ENCODE data around the gene SPAG17. TPM values are rescaled to one million over a fixed set of nuclear protein-coding genes. Genes with fewer than 3 reads are reported as not detected.

SPAG17 gene
- total and polyA plus RNA-seq, 2 experiments from 2014 or later, result 0.36 to 1.7 TPM

GRCh38 chr1:118144684-118145083 is 40.3 kb downstream of the SPAG17 start:
- Histone ChIP-seq H3K9me3 (ENCODE audit: low read depth) (no peaks in the 10 kb centered on the region), H4K20me1 (ENCODE audit: insufficient read depth, poor library complexity, severe bottlenecking) (no peaks in the 10 kb centered on the region), H3K27me3 (no peaks in the 10 kb centered on the region), H3K4me1 (ENCODE audit: insufficient read depth) (peaks cover 6% of the 10 kb centered on the region), H3K4me3 (no peak overlapping the region), H3K27ac (no peak overlapping the region), H2AFZ (no peak overlapping the region), H3K9me2 (replicated peaks; ENCODE audit: insufficient read depth) (no peaks in the 10 kb centered on the region), H3K36me3 (replicated peaks; ENCODE audit: insufficient read depth, low read depth) (no peaks in the 10 kb centered on the region), H3K4me2 (no peak overlapping the region), H3K79me2 (no peaks in the 10 kb centered on the region)
- 62% methylated on average over 7 of the region's 7 CpGs for WGBS (ENCODE audit: low lambda C conversion rate, missing lambda C conversion rate)
- TF ChIP-seq EZH2 (IDR thresholded peaks at IDR 0.05; ENCODE audit: borderline replicate concordance) (no peak), CTCF (IDR thresholded peaks at IDR 0.05; ENCODE audit: poor library complexity) (no peak), EZH2phosphoT487 (IDR thresholded peaks at IDR 0.05; ENCODE audit: low read depth, severe bottlenecking, unreplicated experiment) (no peak)
- no peak for DNase-seq (ENCODE audit: low spot score)

GRCh38 chr1:118143831-118144230 is 41.2 kb downstream of the SPAG17 start:
- Histone ChIP-seq H3K27me3 (no peaks in the 10 kb centered on the region), H3K27ac (no peak overlapping the region), H3K36me3 (replicated peaks; ENCODE audit: insufficient read depth, low read depth) (no peaks in the 10 kb centered on the region), H2AFZ (no peak overlapping the region), H3K9me3 (ENCODE audit: low read depth) (no peaks in the 10 kb centered on the region), H3K9me2 (replicated peaks; ENCODE audit: insufficient read depth) (no peaks in the 10 kb centered on the region), H3K79me2 (no peaks in the 10 kb centered on the region), H3K4me1 (ENCODE audit: insufficient read depth) (peaks cover 6% of the 10 kb centered on the region), H4K20me1 (ENCODE audit: insufficient read depth, poor library complexity, severe bottlenecking) (no peaks in the 10 kb centered on the region), H3K4me3 (no peak overlapping the region), H3K4me2 (no peak overlapping the region)
- 93% methylated on average over 2 of the region's 2 CpGs for WGBS (ENCODE audit: low lambda C conversion rate, missing lambda C conversion rate)
- no peak for DNase-seq (ENCODE audit: low spot score)
- no peak for TF ChIP-seq EZH2phosphoT487 (IDR thresholded peaks at IDR 0.05; ENCODE audit: low read depth, severe bottlenecking, unreplicated experiment)
- TF ChIP-seq CTCF (IDR thresholded peaks at IDR 0.05; ENCODE audit: poor library complexity), result no peak
- no peak for TF ChIP-seq EZH2 (IDR thresholded peaks at IDR 0.05; ENCODE audit: borderline replicate concordance)

- H3K4me1 ChIP-seq (ENCODE audit: insufficient read depth), result peaks cover 6% of the 10 kb centered on the region
- no peaks in the 10 kb centered on the region for H4K20me1 ChIP-seq (ENCODE audit: insufficient read depth, poor library complexity, severe bottlenecking)
- H3K27ac ChIP-seq, result no peak overlapping the region
- no peaks in the 10 kb centered on the region for H3K27me3 ChIP-seq
- no peaks in the 10 kb centered on the region for H3K36me3 ChIP-seq (replicated peaks; ENCODE audit: insufficient read depth, low read depth)
- DNase-seq (ENCODE audit: low spot score), result no peak
- TF ChIP-seq EZH2phosphoT487 (IDR thresholded peaks at IDR 0.05; ENCODE audit: low read depth, severe bottlenecking, unreplicated experiment) (no peak), EZH2 (IDR thresholded peaks at IDR 0.05; ENCODE audit: borderline replicate concordance) (no peak), CTCF (IDR thresholded peaks at IDR 0.05; ENCODE audit: poor library complexity) (no peak)
- H3K4me3 ChIP-seq, result no peak overlapping the region
- no peak overlapping the region for H3K4me2 ChIP-seq
- no peaks in the 10 kb centered on the region for H3K9me3 ChIP-seq (ENCODE audit: low read depth)
- no peak overlapping the region for H2AFZ ChIP-seq
- no peaks in the 10 kb centered on the region for H3K9me2 ChIP-seq (replicated peaks; ENCODE audit: insufficient read depth)
- H3K79me2 ChIP-seq, result no peaks in the 10 kb centered on the region
- 88% methylated on average over 1 of the region's 1 CpG for WGBS (ENCODE audit: low lambda C conversion rate, missing lambda C conversion rate)
Observed at GRCh38 chr1:118143121-118143520, 41.9 kb downstream of the SPAG17 start.

- peaks cover 5% of the 10 kb centered on the region for H3K4me1 ChIP-seq (ENCODE audit: insufficient read depth)
- H4K20me1 ChIP-seq (ENCODE audit: insufficient read depth, poor library complexity, severe bottlenecking), result no peaks in the 10 kb centered on the region
- TF ChIP-seq EZH2phosphoT487 (IDR thresholded peaks at IDR 0.05; ENCODE audit: low read depth, severe bottlenecking, unreplicated experiment), result no peak
- H3K79me2 ChIP-seq, result no peaks in the 10 kb centered on the region
- H3K36me3 ChIP-seq (replicated peaks; ENCODE audit: insufficient read depth, low read depth), result no peaks in the 10 kb centered on the region
- H3K9me2 ChIP-seq (replicated peaks; ENCODE audit: insufficient read depth), result no peaks in the 10 kb centered on the region
- DNase-seq (ENCODE audit: low spot score), result no peak
- no peak overlapping the region for H3K4me3 ChIP-seq
- no peak overlapping the region for H2AFZ ChIP-seq
- no peaks in the 10 kb centered on the region for H3K27me3 ChIP-seq
- WGBS (ENCODE audit: low lambda C conversion rate, missing lambda C conversion rate), result 62% methylated on average over 3 of the region's 3 CpGs
- H3K9me3 ChIP-seq (ENCODE audit: low read depth), result no peaks in the 10 kb centered on the region
- no peak overlapping the region for H3K4me2 ChIP-seq
- no peak overlapping the region for H3K27ac ChIP-seq
Observed at GRCh38 chr1:118142546-118142945, 42.5 kb downstream of the SPAG17 start.

Data from hepatocyte (in vitro differentiated cells).